ENCODE results near the gene EXOC4.

The EXOC4 gene

DNA sequence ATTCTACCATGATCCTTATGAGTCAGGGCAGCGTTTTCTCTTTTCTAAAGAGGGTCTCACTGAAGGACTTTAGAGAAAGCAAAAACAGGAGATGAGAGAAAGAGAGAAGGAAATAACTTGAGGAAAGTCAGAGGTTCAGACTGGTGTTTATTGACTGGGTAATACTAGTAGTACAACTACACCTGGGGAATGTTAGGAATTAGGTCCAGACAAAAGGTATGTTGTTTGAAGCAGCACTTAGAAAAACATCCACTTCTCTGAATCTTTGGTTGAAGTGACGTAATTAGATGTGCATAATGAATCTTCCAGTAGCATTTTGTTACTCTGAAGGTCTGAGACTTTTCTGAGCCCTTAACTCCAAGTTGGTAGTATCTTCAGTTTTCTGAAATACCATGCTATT is 494.0 kb downstream of the EXOC4 start:
- POLR2A ChIA-PET = no interaction called here
- Histone ChIP-seq H3K36me3 (ENCODE audit: control insufficient read depth in 2 of 2, insufficient read depth in 1 of 2, low read length in 2 of 2) (no peaks in the 10 kb centered on the region), H3K9me3 (ENCODE audit: control insufficient read depth, insufficient read depth, low read depth, low read length) (no peaks in the 10 kb centered on the region), H3K4me1 (ENCODE audit: control insufficient read depth, insufficient read depth, low read length) (0 out of 2 replicates have a peak, but pooled peaks cover 2% of the 10 kb centered on the region), H3K4me3 (ENCODE audit: low read depth, low read length) (no peak overlapping the region), H3K27ac (ENCODE audit: extremely low read depth, low read depth, low read length) (no peak overlapping the region)
- TF ChIP-seq ZNF169 (tag by site-specific recombination; IDR thresholded peaks at IDR 0.05) = no peak
- CTCF ChIA-PET = interaction anchor here (1.2 kb wide), 1 partner anchor 164 kb away, joined by 5 read pairs; no protein-coding TSS in a partner anchor

DNA sequence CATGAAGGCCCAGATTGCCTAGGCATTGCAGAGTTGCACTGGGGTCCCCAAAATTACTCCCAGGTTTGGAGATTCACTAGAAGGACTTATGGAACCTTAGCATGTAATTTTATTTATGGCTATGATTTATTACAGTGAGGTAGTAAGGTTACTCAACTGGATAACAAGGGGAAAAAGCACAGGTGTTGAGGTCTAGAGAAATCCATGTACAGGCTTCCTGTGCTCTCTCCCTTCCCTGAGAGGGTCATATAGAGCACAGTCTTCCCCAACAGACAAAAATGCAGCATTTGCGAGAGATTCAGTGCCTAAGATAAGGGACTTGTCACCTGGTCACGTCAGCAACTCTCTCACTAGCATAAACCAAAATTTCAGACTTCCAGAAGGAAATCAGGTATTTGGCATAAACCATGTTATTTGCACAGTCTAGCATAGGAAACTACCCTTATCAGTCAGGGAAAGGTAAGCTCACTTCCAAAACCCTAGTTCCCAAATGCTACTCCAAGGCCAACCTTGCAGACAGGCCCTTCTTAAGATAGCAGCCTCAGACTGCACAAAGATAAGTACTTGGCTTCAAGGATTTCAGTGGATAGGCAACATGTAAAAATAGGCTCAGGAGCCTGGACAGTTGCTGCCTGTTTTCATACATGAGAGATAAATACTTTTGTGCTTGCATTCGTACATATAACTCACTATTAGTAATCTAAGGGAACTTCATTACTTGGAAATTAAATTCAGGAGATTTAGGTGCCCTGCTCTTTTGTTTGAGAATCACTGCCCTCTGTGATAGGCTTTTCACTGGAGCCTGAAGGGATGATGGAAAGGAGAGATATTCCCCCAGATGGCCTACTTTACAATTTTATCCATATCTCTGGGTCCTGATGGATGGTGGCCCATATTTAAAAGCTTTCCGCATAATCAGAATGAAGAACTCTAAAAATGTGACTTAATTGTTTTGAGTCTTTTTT is 495.8 kb downstream of the EXOC4 start:
- H3K4me1 ChIP-seq (ENCODE audit: control insufficient read depth, insufficient read depth, low read length) = no peaks in the 10 kb centered on the region
- CTCF ChIA-PET = no interaction called here
- POLR2A ChIA-PET = no interaction called here
- H3K27ac ChIP-seq (ENCODE audit: extremely low read depth, low read depth, low read length) = no peak overlapping the region
- H3K4me3 ChIP-seq (ENCODE audit: low read depth, low read length) = no peak overlapping the region
- H3K36me3 ChIP-seq (ENCODE audit: control insufficient read depth in 2 of 2, insufficient read depth in 1 of 2, low read length in 2 of 2) = no peaks in the 10 kb centered on the region
- H3K9me3 ChIP-seq (ENCODE audit: control insufficient read depth, insufficient read depth, low read depth, low read length) = no peaks in the 10 kb centered on the region
- TF ChIP-seq, protein P1, sequence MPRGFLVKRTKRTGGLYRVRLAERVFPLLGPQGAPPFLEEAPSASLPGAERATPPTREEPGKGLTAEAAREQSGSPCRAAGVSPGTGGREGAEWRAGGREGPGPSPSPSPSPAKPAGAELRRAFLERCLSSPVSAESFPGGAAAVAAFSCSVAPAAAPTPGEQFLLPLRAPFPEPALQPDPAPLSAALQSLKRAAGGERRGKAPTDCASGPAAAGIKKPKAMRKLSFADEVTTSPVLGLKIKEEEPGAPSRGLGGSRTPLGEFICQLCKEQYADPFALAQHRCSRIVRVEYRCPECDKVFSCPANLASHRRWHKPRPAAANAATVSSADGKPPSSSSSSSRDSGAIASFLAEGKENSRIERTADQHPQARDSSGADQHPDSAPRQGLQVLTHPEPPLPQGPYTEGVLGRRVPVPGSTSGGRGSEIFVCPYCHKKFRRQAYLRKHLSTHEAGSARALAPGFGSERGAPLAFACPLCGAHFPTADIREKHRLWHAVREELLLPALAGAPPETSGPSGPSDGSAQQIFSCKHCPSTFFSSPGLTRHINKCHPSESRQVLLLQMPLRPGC (tag by site-specific recombination; IDR thresholded peaks at IDR 0.05) = no peak
- no peak for TF ChIP-seq ZNF350 (tag by site-specific recombination; IDR thresholded peaks at IDR 0.05)
- TF ChIP-seq, protein P2, sequence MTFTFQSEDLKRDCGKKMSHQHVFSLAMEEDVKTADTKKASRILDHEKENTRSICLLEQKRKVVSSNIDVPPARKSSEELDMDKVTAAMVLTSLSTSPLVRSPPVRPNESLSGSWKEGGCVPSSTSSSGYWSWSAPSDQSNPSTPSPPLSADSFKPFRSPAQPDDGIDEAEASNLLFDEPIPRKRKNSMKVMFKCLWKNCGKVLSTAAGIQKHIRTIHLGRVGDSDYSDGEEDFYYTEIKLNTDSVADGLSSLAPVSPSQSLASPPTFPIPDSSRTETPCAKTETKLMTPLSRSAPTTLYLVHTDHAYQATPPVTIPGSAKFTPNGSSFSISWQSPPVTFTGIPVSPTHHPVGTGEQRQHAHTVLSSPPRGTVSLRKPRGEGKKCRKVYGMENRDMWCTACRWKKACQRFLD (tag by site-specific recombination; IDR thresholded peaks at IDR 0.05) = no peak
- TF ChIP-seq GLIS2 (tag by site-specific recombination; IDR thresholded peaks at IDR 0.05) = no peak
- TF ChIP-seq, protein P3, sequence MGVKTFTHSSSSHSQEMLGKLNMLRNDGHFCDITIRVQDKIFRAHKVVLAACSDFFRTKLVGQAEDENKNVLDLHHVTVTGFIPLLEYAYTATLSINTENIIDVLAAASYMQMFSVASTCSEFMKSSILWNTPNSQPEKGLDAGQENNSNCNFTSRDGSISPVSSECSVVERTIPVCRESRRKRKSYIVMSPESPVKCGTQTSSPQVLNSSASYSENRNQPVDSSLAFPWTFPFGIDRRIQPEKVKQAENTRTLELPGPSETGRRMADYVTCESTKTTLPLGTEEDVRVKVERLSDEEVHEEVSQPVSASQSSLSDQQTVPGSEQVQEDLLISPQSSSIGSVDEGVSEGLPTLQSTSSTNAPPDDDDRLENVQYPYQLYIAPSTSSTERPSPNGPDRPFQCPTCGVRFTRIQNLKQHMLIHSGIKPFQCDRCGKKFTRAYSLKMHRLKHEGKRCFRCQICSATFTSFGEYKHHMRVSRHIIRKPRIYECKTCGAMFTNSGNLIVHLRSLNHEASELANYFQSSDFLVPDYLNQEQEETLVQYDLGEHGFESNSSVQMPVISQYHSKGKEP (tag by site-specific recombination; IDR thresholded peaks at IDR 0.05) = no peak
- TF ChIP-seq SCRT2 (tag by site-specific recombination; IDR thresholded peaks at IDR 0.05) = no peak
- TF ChIP-seq, protein P4, sequence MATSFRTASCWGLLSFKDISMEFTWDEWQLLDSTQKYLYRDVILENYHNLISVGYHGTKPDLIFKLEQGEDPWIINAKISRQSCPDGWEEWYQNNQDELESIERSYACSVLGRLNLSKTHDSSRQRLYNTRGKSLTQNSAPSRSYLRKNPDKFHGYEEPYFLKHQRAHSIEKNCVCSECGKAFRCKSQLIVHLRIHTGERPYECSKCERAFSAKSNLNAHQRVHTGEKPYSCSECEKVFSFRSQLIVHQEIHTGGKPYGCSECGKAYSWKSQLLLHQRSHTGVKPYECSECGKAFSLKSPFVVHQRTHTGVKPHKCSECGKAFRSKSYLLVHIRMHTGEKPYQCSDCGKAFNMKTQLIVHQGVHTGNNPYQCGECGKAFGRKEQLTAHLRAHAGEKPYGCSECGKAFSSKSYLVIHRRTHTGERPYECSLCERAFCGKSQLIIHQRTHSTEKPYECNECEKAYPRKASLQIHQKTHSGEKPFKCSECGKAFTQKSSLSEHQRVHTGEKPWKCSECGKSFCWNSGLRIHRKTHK (tag by site-specific recombination; IDR thresholded peaks at IDR 0.05) = no peak
- TF ChIP-seq SALL2 (tag by site-specific recombination; IDR thresholded peaks at IDR 0.05; ENCODE audit: borderline replicate concordance) = no peak
- TF ChIP-seq, protein P5, sequence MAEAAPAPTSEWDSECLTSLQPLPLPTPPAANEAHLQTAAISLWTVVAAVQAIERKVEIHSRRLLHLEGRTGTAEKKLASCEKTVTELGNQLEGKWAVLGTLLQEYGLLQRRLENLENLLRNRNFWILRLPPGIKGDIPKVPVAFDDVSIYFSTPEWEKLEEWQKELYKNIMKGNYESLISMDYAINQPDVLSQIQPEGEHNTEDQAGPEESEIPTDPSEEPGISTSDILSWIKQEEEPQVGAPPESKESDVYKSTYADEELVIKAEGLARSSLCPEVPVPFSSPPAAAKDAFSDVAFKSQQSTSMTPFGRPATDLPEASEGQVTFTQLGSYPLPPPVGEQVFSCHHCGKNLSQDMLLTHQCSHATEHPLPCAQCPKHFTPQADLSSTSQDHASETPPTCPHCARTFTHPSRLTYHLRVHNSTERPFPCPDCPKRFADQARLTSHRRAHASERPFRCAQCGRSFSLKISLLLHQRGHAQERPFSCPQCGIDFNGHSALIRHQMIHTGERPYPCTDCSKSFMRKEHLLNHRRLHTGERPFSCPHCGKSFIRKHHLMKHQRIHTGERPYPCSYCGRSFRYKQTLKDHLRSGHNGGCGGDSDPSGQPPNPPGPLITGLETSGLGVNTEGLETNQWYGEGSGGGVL (tag by site-specific recombination; IDR thresholded peaks at IDR 0.05) = no peak
- TF ChIP-seq ZNF610 (tag by site-specific recombination; IDR thresholded peaks at IDR 0.05; ENCODE audit: borderline replicate concordance) = no peak
- TF ChIP-seq ZNF621 (tag by site-specific recombination; IDR thresholded peaks at IDR 0.05) = no peak
- TF ChIP-seq ZIC2 (tag by site-specific recombination; IDR thresholded peaks at IDR 0.05) = no peak
- no peak for TF ChIP-seq ZNF221 (tag by site-specific recombination; IDR thresholded peaks at IDR 0.05; ENCODE audit: borderline replicate concordance)
- TF ChIP-seq, protein P6, sequence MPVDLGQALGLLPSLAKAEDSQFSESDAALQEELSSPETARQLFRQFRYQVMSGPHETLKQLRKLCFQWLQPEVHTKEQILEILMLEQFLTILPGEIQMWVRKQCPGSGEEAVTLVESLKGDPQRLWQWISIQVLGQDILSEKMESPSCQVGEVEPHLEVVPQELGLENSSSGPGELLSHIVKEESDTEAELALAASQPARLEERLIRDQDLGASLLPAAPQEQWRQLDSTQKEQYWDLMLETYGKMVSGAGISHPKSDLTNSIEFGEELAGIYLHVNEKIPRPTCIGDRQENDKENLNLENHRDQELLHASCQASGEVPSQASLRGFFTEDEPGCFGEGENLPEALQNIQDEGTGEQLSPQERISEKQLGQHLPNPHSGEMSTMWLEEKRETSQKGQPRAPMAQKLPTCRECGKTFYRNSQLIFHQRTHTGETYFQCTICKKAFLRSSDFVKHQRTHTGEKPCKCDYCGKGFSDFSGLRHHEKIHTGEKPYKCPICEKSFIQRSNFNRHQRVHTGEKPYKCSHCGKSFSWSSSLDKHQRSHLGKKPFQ (tag by site-specific recombination; IDR thresholded peaks at IDR 0.05) = no peak
- TF ChIP-seq, protein P7, sequence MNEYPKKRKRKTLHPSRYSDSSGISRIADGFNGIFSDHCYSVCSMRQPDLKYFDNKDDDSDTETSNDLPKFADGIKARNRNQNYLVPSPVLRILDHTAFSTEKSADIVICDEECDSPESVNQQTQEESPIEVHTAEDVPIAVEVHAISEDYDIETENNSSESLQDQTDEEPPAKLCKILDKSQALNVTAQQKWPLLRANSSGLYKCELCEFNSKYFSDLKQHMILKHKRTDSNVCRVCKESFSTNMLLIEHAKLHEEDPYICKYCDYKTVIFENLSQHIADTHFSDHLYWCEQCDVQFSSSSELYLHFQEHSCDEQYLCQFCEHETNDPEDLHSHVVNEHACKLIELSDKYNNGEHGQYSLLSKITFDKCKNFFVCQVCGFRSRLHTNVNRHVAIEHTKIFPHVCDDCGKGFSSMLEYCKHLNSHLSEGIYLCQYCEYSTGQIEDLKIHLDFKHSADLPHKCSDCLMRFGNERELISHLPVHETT (tag by site-specific recombination; IDR thresholded peaks at IDR 0.05) = no peak
- TF ChIP-seq ZNF311 (tag by site-specific recombination; IDR thresholded peaks at IDR 0.05; ENCODE audit: borderline replicate concordance) = no peak
- TF ChIP-seq, protein P8, sequence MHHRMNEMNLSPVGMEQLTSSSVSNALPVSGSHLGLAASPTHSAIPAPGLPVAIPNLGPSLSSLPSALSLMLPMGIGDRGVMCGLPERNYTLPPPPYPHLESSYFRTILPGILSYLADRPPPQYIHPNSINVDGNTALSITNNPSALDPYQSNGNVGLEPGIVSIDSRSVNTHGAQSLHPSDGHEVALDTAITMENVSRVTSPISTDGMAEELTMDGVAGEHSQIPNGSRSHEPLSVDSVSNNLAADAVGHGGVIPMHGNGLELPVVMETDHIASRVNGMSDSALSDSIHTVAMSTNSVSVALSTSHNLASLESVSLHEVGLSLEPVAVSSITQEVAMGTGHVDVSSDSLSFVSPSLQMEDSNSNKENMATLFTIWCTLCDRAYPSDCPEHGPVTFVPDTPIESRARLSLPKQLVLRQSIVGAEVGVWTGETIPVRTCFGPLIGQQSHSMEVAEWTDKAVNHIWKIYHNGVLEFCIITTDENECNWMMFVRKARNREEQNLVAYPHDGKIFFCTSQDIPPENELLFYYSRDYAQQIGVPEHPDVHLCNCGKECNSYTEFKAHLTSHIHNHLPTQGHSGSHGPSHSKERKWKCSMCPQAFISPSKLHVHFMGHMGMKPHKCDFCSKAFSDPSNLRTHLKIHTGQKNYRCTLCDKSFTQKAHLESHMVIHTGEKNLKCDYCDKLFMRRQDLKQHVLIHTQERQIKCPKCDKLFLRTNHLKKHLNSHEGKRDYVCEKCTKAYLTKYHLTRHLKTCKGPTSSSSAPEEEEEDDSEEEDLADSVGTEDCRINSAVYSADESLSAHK (tag by site-specific recombination; IDR thresholded peaks at IDR 0.05) = no peak
